OCI-LY7 (cell line): ENCODE results near the gene TM4SF4. TPM values are rescaled to one million over a fixed set of nuclear protein-coding genes. Genes with fewer than 3 reads are reported as not detected.

Experiments used
- BruUV-seq: library from RNA; stranded (reverse); fragments of 400-500 nt; replicated peaks from 2 replicates; lab custom pipeline; 2021; lab: Mats Ljungman, UMichigan
- CTCF ChIA-PET: fragments of 300-600 bp; sonication (Branson Sonifier 250); formaldehyde crosslinking; loops from one replicate; lab custom pipeline; 2022; ENCODE audit warnings: antibody characterized with exemption; ENCODE audit not compliant: unreplicated experiment; lab: Charles Lee
- POLR2A ChIA-PET: fragments of 300-600 bp; sonication (Branson Sonifier 250); formaldehyde crosslinking; loops from one replicate; lab custom pipeline; 2022; ENCODE audit warnings: antibody characterized with exemption; lab: Charles Lee
- DNase-seq: peaks from one replicate; pipeline ENCODE4 v3.0.0-alpha.2; 2015; ENCODE audit warnings: low spot score
- H2AFZ ChIP-seq: fragments of 200-600 bp; sonication (generic), shearing (Covaris generic); 2 replicates; pipeline ENCODE4 v1.6.1; 2014; ENCODE audit warnings: mild to moderate bottlenecking, antibody characterized with exemption, low read length, moderate library complexity
- H3K27ac ChIP-seq: fragments of 200-600 bp; sonication (generic); 2 replicates; pipeline ENCODE4 v1.5.1; 2014; ENCODE audit warnings: mixed run types, low read depth, mild to moderate bottlenecking, moderate library complexity, low read length, inconsistent platforms; ENCODE audit not compliant: poor library complexity, severe bottlenecking
- H3K36me3 ChIP-seq: fragments of 200-600 bp; sonication (generic); 2 replicates; pipeline ENCODE4 v1.6.1; 2014; ENCODE audit warnings: mild to moderate bottlenecking, antibody characterized with exemption, low read length, moderate library complexity, mixed read lengths; ENCODE audit not compliant: insufficient read depth
- H3K4me1 ChIP-seq: fragments of 200-600 bp; sonication (generic); 2 replicates; pipeline ENCODE4 v1.5.1; 2014; ENCODE audit warnings: mild to moderate bottlenecking, low read length; ENCODE audit not compliant: insufficient read depth, poor library complexity, severe bottlenecking
- H3K4me2 ChIP-seq: fragments of 200-600 bp; sonication (generic); 2 replicates; pipeline ENCODE4 v1.6.1; 2014; ENCODE audit warnings: mild to moderate bottlenecking, low read length
- H3K4me3 ChIP-seq: fragments of 200-600 bp; sonication (generic); 2 replicates; pipeline ENCODE4 v1.5.1; 2014; ENCODE audit warnings: mild to moderate bottlenecking, low read depth, low read length; ENCODE audit not compliant: poor library complexity, severe bottlenecking
- H3K79me2 ChIP-seq: fragments of 200-600 bp; sonication (generic); 2 replicates; pipeline ENCODE4 v1.6.1; 2016; ENCODE audit warnings: low read depth, mild to moderate bottlenecking, low read length, moderate library complexity, mixed read lengths; ENCODE audit not compliant: insufficient read depth
- H3K9me2 ChIP-seq: fragments of 200-600 bp; sonication (generic); 2 replicates; pipeline ENCODE4 v1.6.1; 2016; ENCODE audit warnings: mild to moderate bottlenecking, low read length, mixed read lengths; ENCODE audit not compliant: insufficient read depth
- H3K9me3 ChIP-seq: fragments of 200-600 bp; sonication (generic); 2 replicates; pipeline ENCODE4 v1.6.1; 2014; ENCODE audit warnings: mild to moderate bottlenecking, mixed run types, low read length, mixed read lengths
- H4K20me1 ChIP-seq: fragments of 200-600 bp; sonication (generic); 2 replicates; pipeline ENCODE4 v1.6.1; 2014; ENCODE audit warnings: mild to moderate bottlenecking, antibody characterized with exemption, low read length, moderate library complexity, mixed read lengths; ENCODE audit not compliant: insufficient read depth
- CTCF ChIP-seq: fragments of 200-600 bp; sonication (generic); conservative IDR thresholded peaks from 2 replicates; pipeline ENCODE4 v1.5.1; 2014; ENCODE audit warnings: mild to moderate bottlenecking, antibody characterized with exemption, low read length, moderate library complexity, mixed read lengths
- EZH2phosphoT487 ChIP-seq: fragments of 200-600 bp; sonication (generic); IDR thresholded peaks from 2 replicates; pipeline ENCODE4 v1.6.1; 2018; ENCODE audit warnings: low read depth, borderline replicate concordance, mild to moderate bottlenecking, mixed run types, antibody characterized with exemption, low read length, moderate library complexity, mixed read lengths
- intact Hi-C: fragments of 100-400 bp; cut with micrococcal nuclease; formaldehyde crosslinking; loops from one replicate; pipeline ENCODE4 v1.10.0; 2022; ENCODE audit not compliant: unreplicated experiment
- total RNA-seq, 2 experiments: library from RNA; depleted of rRNA in 1 of 2; stranded (reverse); fragments of >200 nt in 1 of 2; shearing (Covaris generic) in 1 of 2; gene quantifications; 2 replicates each; pipeline ENCODE4 v1.2.3, GENCODE V29; 2014 to 2022

The TM4SF4 gene
- total RNA-seq, 2 experiments from 2014 or later: not detected

GRCh38 chr3:149435996-149436885 is 38.3 kb upstream of the TM4SF4 start:
- Histone ChIP-seq H3K4me3 (no peak overlapping the region), H4K20me1 (no peaks in the 10 kb centered on the region), H3K9me3 (no peaks in the 10 kb centered on the region), H3K79me2 (no peaks in the 10 kb centered on the region), H3K36me3 (no peaks in the 10 kb centered on the region), H3K4me1 (no peaks in the 10 kb centered on the region), H2AFZ (no peak overlapping the region), H3K27ac (no peak overlapping the region), H3K9me2 (no peaks in the 10 kb centered on the region), H3K4me2 (no peak overlapping the region)
- BruUV-seq: no TSS peak
- ChIA-PET CTCF (no interaction called here), POLR2A (interaction anchor here (0.6 to 0.7 kb wide), 2 partner anchors 66 to 68 kb away, joined by 3 read pairs; no protein-coding TSS in a partner anchor)
- intact Hi-C loops: no loop called here
- no peak for DNase-seq
- TF ChIP-seq EZH2phosphoT487 (no peak), CTCF (no peak)

GRCh38 chr3:149437286-149437685 is 37.2 kb upstream of the TM4SF4 start:
- no TSS peak for BruUV-seq
- POLR2A ChIA-PET: interaction anchor here (0.6 to 1.0 kb wide), 2 partner anchors 19 to 110 kb away, joined by 3 to 4 read pairs; no protein-coding TSS in a partner anchor

More at GRCh38 chr3:149437286-149437685, 37.2 kb upstream of the TM4SF4 start:
- CTCF ChIA-PET: no interaction called here
- H3K27ac ChIP-seq: no peak overlapping the region
- no peaks in the 10 kb centered on the region for H3K36me3 ChIP-seq
- H3K4me3 ChIP-seq: no peak overlapping the region
- no peaks in the 10 kb centered on the region for H4K20me1 ChIP-seq
- H3K9me2 ChIP-seq: no peaks in the 10 kb centered on the region
- DNase-seq: no peak
- no peaks in the 10 kb centered on the region for H3K79me2 ChIP-seq
- no peak for TF ChIP-seq EZH2phosphoT487
- no peak for TF ChIP-seq CTCF
- H2AFZ ChIP-seq: no peak overlapping the region
- intact Hi-C loops: no loop called here
- no peak overlapping the region for H3K4me2 ChIP-seq
- H3K4me1 ChIP-seq: no peaks in the 10 kb centered on the region
- no peaks in the 10 kb centered on the region for H3K9me3 ChIP-seq
